ENCODE data around the gene SLC29A3. TPM values are rescaled to one million over a fixed set of nuclear protein-coding genes. Genes with fewer than 3 reads are reported as not detected.

SLC29A3 gene
- total and polyA plus RNA-seq, 2 of the 8 experiments (the other 6 are each of a cell fraction or from before 2014, with no cell fraction given), result 14.0 to 24.6 TPM

GRCh38 chr10:71396084-71396710 lies 77.1 kb downstream of the SLC29A3 start (continued):
- TF ChIP-seq SIRT6 (IDR thresholded peaks at IDR 0.05; ENCODE audit: low read length) (no peak), POLR2AphosphoS5 (IDR thresholded peaks at IDR 0.05; ENCODE audit: low read depth, low read length) (no peak), SP1 (IDR thresholded peaks at IDR 0.05; ENCODE audit: low read depth, low read length) (0 out of 2 replicates have a peak, but pooled peaks have one; percentile 9), EZH2 (IDR thresholded peaks at IDR 0.05; ENCODE audit: low read depth, low read length, severe bottlenecking) (no peak), BACH1 (IDR thresholded peaks at IDR 0.05; ENCODE audit: low read length) (no peak), JUND (IDR thresholded peaks at IDR 0.05; ENCODE audit: low read length) (no peak), CHD2 (IDR thresholded peaks at IDR 0.05; ENCODE audit: low read length) (no peak), MAFK (IDR thresholded peaks at IDR 0.05; ENCODE audit: low read depth, low read length) (no peak), NANOG (IDR thresholded peaks at IDR 0.05; ENCODE audit: insufficient read depth, low read depth, low read length, poor library complexity, severe bottlenecking) (no peak), KDM1A (IDR thresholded peaks at IDR 0.05; ENCODE audit: borderline replicate concordance, low read length) (no peak), SRF (IDR thresholded peaks at IDR 0.05; ENCODE audit: low read depth, low read length) (no peak), KDM4A (IDR thresholded peaks at IDR 0.05; ENCODE audit: low read depth, low read length, severe bottlenecking) (peak; percentile 56), SAP30 (IDR thresholded peaks at IDR 0.05; ENCODE audit: insufficient read depth, insufficient replicate concordance, low read length) (no peak), HDAC6 (IDR thresholded peaks at IDR 0.05; ENCODE audit: low read depth, low read length) (no peak), TEAD4 (IDR thresholded peaks at IDR 0.05; ENCODE audit: low read depth, low read length) (no peak), RNF2 (IDR thresholded peaks at IDR 0.05; ENCODE audit: borderline replicate concordance, low read depth, low read length, missing control alignments, poor library complexity, severe bottlenecking) (no peak), CEBPB (IDR thresholded peaks at IDR 0.05; ENCODE audit: low read depth, low read length) (no peak), SIN3A (conservative IDR thresholded peaks at IDR 0.05 in 1 of 2, IDR thresholded peaks at IDR 0.05 in 1 of 2; ENCODE audit: low read depth in 1 of 2, low read length in 2 of 2) (peak in 1 of 2 experiments; percentile 79; a peak in 2 of 4 replicates), RAD21 (IDR thresholded peaks at IDR 0.05 in 1 of 2, conservative IDR thresholded peaks at IDR 0.05 in 1 of 2; ENCODE audit: low read depth in 2 of 2, low read length in 2 of 2) (peak; percentile 84 to 88), BRCA1 (IDR thresholded peaks at IDR 0.05; ENCODE audit: low read depth, low read length) (no peak), MAX (IDR thresholded peaks at IDR 0.05) (peak; percentile 46), GTF2F1 (IDR thresholded peaks at IDR 0.05; ENCODE audit: borderline replicate concordance, low read depth, low read length) (no peak), SP4 (IDR thresholded peaks at IDR 0.05; ENCODE audit: low read length) (no peak), ASH2L (IDR thresholded peaks at IDR 0.05; ENCODE audit: low read length) (peak; percentile 61)

All from H1 (cell line).